Mesendoderm (in vitro differentiated cells): ENCODE data around the gene GJD4.

Experiments used
- DNase-seq: peaks from one replicate; pipeline ENCODE4 v3.0.0; 2013
- H2AK5ac ChIP-seq: 2 replicates; pipeline ENCODE4 v1.6.1; 2013; ENCODE audit warnings: low read length, inconsistent platforms
- H2BK120ac ChIP-seq: 2 replicates; pipeline ENCODE4 v1.6.1; 2013; ENCODE audit warnings: low read depth, mild to moderate bottlenecking, low read length, moderate library complexity, mixed read lengths
- H2BK15ac ChIP-seq: replicated peaks from 2 replicates; pipeline ENCODE4 v1.6.1; 2013; ENCODE audit warnings: low read depth, mild to moderate bottlenecking, moderate library complexity
- H2BK5ac ChIP-seq: 2 replicates; pipeline ENCODE4 v1.6.1; 2013; ENCODE audit warnings: low read length, inconsistent platforms
- H3K18ac ChIP-seq: 2 replicates; pipeline ENCODE4 v1.6.1; 2013; ENCODE audit warnings: mild to moderate bottlenecking, low read length, mixed read lengths
- H3K23ac ChIP-seq: one replicate; pipeline ENCODE4 v1.6.1; 2013; ENCODE audit warnings: low read length
- H3K27ac ChIP-seq: 2 replicates; pipeline ENCODE4 v1.5.1; 2013; ENCODE audit warnings: low read depth, mild to moderate bottlenecking, inconsistent platforms, low read length, moderate library complexity
- H3K27me3 ChIP-seq: 2 replicates; pipeline ENCODE4 v1.6.1; 2013; ENCODE audit warnings: low read length, control low read depth, mild to moderate bottlenecking, inconsistent platforms; ENCODE audit not compliant: insufficient read depth, poor library complexity
- H3K36me3 ChIP-seq: 2 replicates; pipeline ENCODE4 v1.6.1; 2013; ENCODE audit warnings: low read length, inconsistent platforms; ENCODE audit not compliant: control insufficient read depth, insufficient read depth
- H3K4ac ChIP-seq: one replicate; pipeline ENCODE4 v1.6.1; 2013; ENCODE audit warnings: low read depth, mild to moderate bottlenecking, low read length, moderate library complexity
- H3K4me1 ChIP-seq: 2 replicates; pipeline ENCODE4 v1.6.1; 2013; ENCODE audit warnings: low read depth, low read length, inconsistent platforms; ENCODE audit not compliant: control insufficient read depth
- H3K4me2 ChIP-seq: 2 replicates; pipeline ENCODE4 v1.6.1; 2013; ENCODE audit warnings: low read length
- H3K4me3 ChIP-seq: 2 replicates; pipeline ENCODE4 v1.5.1; 2013; ENCODE audit warnings: mild to moderate bottlenecking, low read length
- H3K56ac ChIP-seq: one replicate; pipeline ENCODE4 v1.6.1; 2013; ENCODE audit warnings: low read length
- H3K79me1 ChIP-seq: 2 replicates; pipeline ENCODE4 v1.6.1; 2013; ENCODE audit warnings: low read length, inconsistent platforms
- H3K79me2 ChIP-seq: 2 replicates; pipeline ENCODE4 v1.6.1; 2013; ENCODE audit warnings: mild to moderate bottlenecking, low read length; ENCODE audit not compliant: control insufficient read depth, insufficient read depth
- H3K9ac ChIP-seq: 2 replicates; pipeline ENCODE4 v1.6.1; 2013; ENCODE audit warnings: low read length, inconsistent platforms
- H4K5ac ChIP-seq: one replicate; pipeline ENCODE4 v1.6.1; 2013; ENCODE audit warnings: low read length
- H4K8ac ChIP-seq: one replicate; pipeline ENCODE4 v1.6.1; 2013; ENCODE audit warnings: low read depth, mild to moderate bottlenecking, control low read depth, low read length, moderate library complexity
- WGBS: extraction: QIAGEN DNeasy Blood & Tissue Kit; methylation state at CpG from one replicate; pipeline ENCODE4 v1.1.7; 2013; ENCODE audit warnings: low lambda C conversion rate, missing lambda C conversion rate; ENCODE audit not compliant: insufficient coverage; ENCODE audit errors: extremely low coverage; 5-methylcytosine and 5-hydroxymethylcytosine counted together

Gene GJD4

GRCh38 chr10:35588836-35589235 is 16.3 kb upstream of the GJD4 start:
- Histone ChIP-seq H3K36me3 (no peaks in the 10 kb centered on the region), H3K4me2 (no peak overlapping the region), H3K79me1 (no peaks in the 10 kb centered on the region), H3K4me3 (no peak overlapping the region), H3K79me2 (no peaks in the 10 kb centered on the region), H3K23ac (no peak overlapping the region), H3K27ac (no peak overlapping the region), H4K8ac (no peak overlapping the region), H4K5ac (no peak overlapping the region), H3K9ac (no peak overlapping the region), H3K56ac (no peak overlapping the region), H3K18ac (no peak overlapping the region), H3K4me1 (no peaks in the 10 kb centered on the region), H2AK5ac (no peak overlapping the region), H3K4ac (no peak overlapping the region), H2BK15ac (no peak overlapping the region), H2BK5ac (no peak overlapping the region), H2BK120ac (no peak overlapping the region), H3K27me3 (no peaks in the 10 kb centered on the region)
- DNase-seq = no peak

GRCh38 chr10:35592441-35592840 is 12.7 kb upstream of the GJD4 start:
- no peak overlapping the region for H2BK5ac ChIP-seq
- no peak overlapping the region for H2BK120ac ChIP-seq
- no peak overlapping the region for H2AK5ac ChIP-seq
- peaks cover 2% of the 10 kb centered on the region for H3K4me1 ChIP-seq
- H3K18ac ChIP-seq = no peak overlapping the region
- DNase-seq = no peak
- no peak overlapping the region for H3K27ac ChIP-seq
- no peak overlapping the region for H4K8ac ChIP-seq
- H2BK15ac ChIP-seq = no peak overlapping the region
- H3K4ac ChIP-seq = no peak overlapping the region
- no peaks in the 10 kb centered on the region for H3K79me2 ChIP-seq
- no peak overlapping the region for H3K4me3 ChIP-seq
- H4K5ac ChIP-seq = no peak overlapping the region
- H3K56ac ChIP-seq = no peak overlapping the region
- H3K9ac ChIP-seq = no peak overlapping the region
- H3K27me3 ChIP-seq = no peaks in the 10 kb centered on the region
- no CpG with 5 or more reads among the region's 4 CpGs for WGBS
- H3K4me2 ChIP-seq = no peak overlapping the region
- no peaks in the 10 kb centered on the region for H3K36me3 ChIP-seq
- H3K79me1 ChIP-seq = no peaks in the 10 kb centered on the region
- no peak overlapping the region for H3K23ac ChIP-seq

GRCh38 chr10:35594115-35595079 is 10.7 kb upstream of the GJD4 start:
- no peak overlapping the region for H2BK5ac ChIP-seq

GRCh38 chr10:35595106-35595505 is 10.0 kb upstream of the GJD4 start:
- no peak overlapping the region for H2BK5ac ChIP-seq
- H4K8ac ChIP-seq = no peak overlapping the region
- no peak overlapping the region for H2BK15ac ChIP-seq
- no peak overlapping the region for H3K9ac ChIP-seq
- H2BK120ac ChIP-seq = no peak overlapping the region
- H3K56ac ChIP-seq = no peak overlapping the region
- H4K5ac ChIP-seq = no peak overlapping the region
- no CpG with 5 or more reads among the region's 3 CpGs for WGBS
- H3K27me3 ChIP-seq = no peaks in the 10 kb centered on the region
- no peak overlapping the region for H3K4ac ChIP-seq
- H3K4me1 ChIP-seq = peaks cover 2% of the 10 kb centered on the region
- no peaks in the 10 kb centered on the region for H3K79me2 ChIP-seq
- H2AK5ac ChIP-seq = no peak overlapping the region
- no peak overlapping the region for H3K18ac ChIP-seq
- no peak overlapping the region for H3K23ac ChIP-seq
- no peak for DNase-seq
- no peak overlapping the region for H3K4me3 ChIP-seq
- H3K4me2 ChIP-seq = no peak overlapping the region
- H3K27ac ChIP-seq = no peak overlapping the region
- H3K36me3 ChIP-seq = no peaks in the 10 kb centered on the region
- H3K79me1 ChIP-seq = no peaks in the 10 kb centered on the region

More at GRCh38 chr10:35594115-35595079, 10.7 kb upstream of the GJD4 start:
- no peak overlapping the region for H4K5ac ChIP-seq
- WGBS = no CpG with 5 or more reads among the region's 14 CpGs
- peak; percentile 13 for DNase-seq
- no peak overlapping the region for H3K56ac ChIP-seq
- no peaks in the 10 kb centered on the region for H3K27me3 ChIP-seq
- H3K27ac ChIP-seq = peak overlapping the region; percentile 3
- H3K23ac ChIP-seq = no peak overlapping the region
- H3K4me2 ChIP-seq = no peak overlapping the region
- H3K18ac ChIP-seq = no peak overlapping the region
- no peak overlapping the region for H3K4ac ChIP-seq
- no peak overlapping the region for H2AK5ac ChIP-seq
- no peak overlapping the region for H3K9ac ChIP-seq
- H3K4me3 ChIP-seq = no peak overlapping the region
- H3K4me1 ChIP-seq = peaks cover 2% of the 10 kb centered on the region
- no peaks in the 10 kb centered on the region for H3K79me1 ChIP-seq
- H2BK15ac ChIP-seq = no peak overlapping the region
- no peaks in the 10 kb centered on the region for H3K36me3 ChIP-seq
- H4K8ac ChIP-seq = no peak overlapping the region
- H3K79me2 ChIP-seq = no peaks in the 10 kb centered on the region
- no peak overlapping the region for H2BK120ac ChIP-seq

GRCh38 chr10:35598379-35598778 is 6.8 kb upstream of the GJD4 start:
- Histone ChIP-seq H4K8ac (no peak overlapping the region), H2BK5ac (no peak overlapping the region), H3K56ac (no peak overlapping the region), H2BK120ac (no peak overlapping the region), H3K36me3 (no peaks in the 10 kb centered on the region), H3K27me3 (no peaks in the 10 kb centered on the region), H3K18ac (no peak overlapping the region), H3K4ac (no peak overlapping the region), H2AK5ac (no peak overlapping the region), H3K79me1 (no peaks in the 10 kb centered on the region), H2BK15ac (no peak overlapping the region), H3K27ac (no peak overlapping the region), H3K4me2 (no peak overlapping the region), H3K79me2 (no peaks in the 10 kb centered on the region), H3K9ac (no peak overlapping the region), H3K23ac (no peak overlapping the region), H3K4me3 (no peak overlapping the region), H3K4me1 (peaks cover 2% of the 10 kb centered on the region), H4K5ac (no peak overlapping the region)
- peak; percentile 24 for DNase-seq
- WGBS = no CpG with 5 or more reads among the region's 6 CpGs

GRCh38 chr10:35600193-35600592 is 4.9 kb upstream of the GJD4 start:
- DNase-seq = peak; percentile 28
- H2BK120ac ChIP-seq = no peak overlapping the region
- no peak overlapping the region for H2BK5ac ChIP-seq
- no peak overlapping the region for H2BK15ac ChIP-seq
- no peak overlapping the region for H3K27ac ChIP-seq
- H3K23ac ChIP-seq = no peak overlapping the region
- no CpG with 5 or more reads among the region's 2 CpGs for WGBS
- H3K4me3 ChIP-seq = no peak overlapping the region
- H3K4ac ChIP-seq = no peak overlapping the region
- H4K8ac ChIP-seq = no peak overlapping the region
- no peak overlapping the region for H2AK5ac ChIP-seq
- no peaks in the 10 kb centered on the region for H3K79me1 ChIP-seq
- H4K5ac ChIP-seq = no peak overlapping the region
- H3K4me1 ChIP-seq = no peaks in the 10 kb centered on the region
- H3K56ac ChIP-seq = no peak overlapping the region
- no peaks in the 10 kb centered on the region for H3K36me3 ChIP-seq
- no peaks in the 10 kb centered on the region for H3K79me2 ChIP-seq
- no peaks in the 10 kb centered on the region for H3K27me3 ChIP-seq
- no peak overlapping the region for H3K18ac ChIP-seq
- H3K4me2 ChIP-seq = no peak overlapping the region
- H3K9ac ChIP-seq = no peak overlapping the region
